ENCODE data around the gene SLC6A6.

DNA sequence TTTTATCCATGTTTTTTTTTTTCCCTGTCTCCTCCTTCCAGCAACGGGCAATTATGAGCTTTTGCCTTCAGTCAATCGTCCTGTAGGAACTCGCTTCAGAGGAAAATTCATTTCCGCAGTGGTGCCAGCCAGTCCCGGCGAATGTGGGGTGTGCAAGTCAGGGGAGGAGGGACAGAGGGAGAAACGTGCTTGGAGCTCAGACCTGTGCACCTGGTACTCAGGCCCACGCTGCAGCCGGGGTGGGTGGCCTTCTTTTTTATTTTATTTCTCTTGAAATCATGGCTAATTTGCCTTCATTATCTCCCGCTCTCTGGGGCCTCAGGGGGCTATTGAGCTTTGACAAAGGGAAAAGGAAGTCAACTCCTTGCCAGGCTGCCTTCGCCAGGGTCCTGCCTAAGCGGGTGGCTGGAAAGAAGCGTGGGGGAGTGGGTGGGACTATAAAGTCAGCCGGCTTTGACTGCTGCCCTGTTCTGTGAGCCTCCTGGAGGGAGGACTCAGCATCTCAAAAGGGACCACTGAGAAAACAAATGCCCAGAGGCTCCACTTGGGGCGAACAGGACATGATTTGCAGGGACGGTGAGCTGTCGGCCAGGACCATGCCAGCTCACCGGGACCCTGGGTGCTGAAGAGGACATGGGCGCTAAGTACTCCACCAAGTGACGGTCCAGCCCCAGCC, 132.2 kb downstream of the SLC6A6 start:
- TF ChIP-seq PML (IDR thresholded peaks at IDR 0.05; ENCODE audit: low read length) (no peak), POLR2AphosphoS5 (IDR thresholded peaks at IDR 0.05; ENCODE audit: low read length) (no peak), SREBF2 (IDR thresholded peaks at IDR 0.05; ENCODE audit: low read length) (no peak), POLR2A (IDR thresholded peaks at IDR 0.05; ENCODE audit: low read depth, low read length) (no peak), EGR1 (IDR thresholded peaks at IDR 0.05; ENCODE audit: borderline replicate concordance in 1 of 2, low read depth in 2 of 2, low read length in 2 of 2) (no peak), SUPT20H (IDR thresholded peaks at IDR 0.05; ENCODE audit: borderline replicate concordance, control insufficient read depth, low read depth, low read length) (no peak), SP1 (IDR thresholded peaks at IDR 0.05; ENCODE audit: low read depth, low read length) (no peak), TCF7 (IDR thresholded peaks at IDR 0.05; ENCODE audit: borderline replicate concordance) (no peak), NR2C1 (IDR thresholded peaks at IDR 0.05) (no peak), JUNB (IDR thresholded peaks at IDR 0.05) (no peak), SMC3 (IDR thresholded peaks at IDR 0.05; ENCODE audit: borderline replicate concordance, low read length) (no peak)
- TF ChIP-seq, protein P1, sequence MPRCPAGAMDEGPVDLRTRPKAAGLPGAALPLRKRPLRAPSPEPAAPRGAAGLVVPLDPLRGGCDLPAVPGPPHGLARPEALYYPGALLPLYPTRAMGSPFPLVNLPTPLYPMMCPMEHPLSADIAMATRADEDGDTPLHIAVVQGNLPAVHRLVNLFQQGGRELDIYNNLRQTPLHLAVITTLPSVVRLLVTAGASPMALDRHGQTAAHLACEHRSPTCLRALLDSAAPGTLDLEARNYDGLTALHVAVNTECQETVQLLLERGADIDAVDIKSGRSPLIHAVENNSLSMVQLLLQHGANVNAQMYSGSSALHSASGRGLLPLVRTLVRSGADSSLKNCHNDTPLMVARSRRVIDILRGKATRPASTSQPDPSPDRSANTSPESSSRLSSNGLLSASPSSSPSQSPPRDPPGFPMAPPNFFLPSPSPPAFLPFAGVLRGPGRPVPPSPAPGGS (IDR thresholded peaks at IDR 0.05; ENCODE audit: borderline replicate concordance, insufficient read depth, low read depth, low read length, poor library complexity, severe bottlenecking): no peak
- TF ChIP-seq, protein P2, sequence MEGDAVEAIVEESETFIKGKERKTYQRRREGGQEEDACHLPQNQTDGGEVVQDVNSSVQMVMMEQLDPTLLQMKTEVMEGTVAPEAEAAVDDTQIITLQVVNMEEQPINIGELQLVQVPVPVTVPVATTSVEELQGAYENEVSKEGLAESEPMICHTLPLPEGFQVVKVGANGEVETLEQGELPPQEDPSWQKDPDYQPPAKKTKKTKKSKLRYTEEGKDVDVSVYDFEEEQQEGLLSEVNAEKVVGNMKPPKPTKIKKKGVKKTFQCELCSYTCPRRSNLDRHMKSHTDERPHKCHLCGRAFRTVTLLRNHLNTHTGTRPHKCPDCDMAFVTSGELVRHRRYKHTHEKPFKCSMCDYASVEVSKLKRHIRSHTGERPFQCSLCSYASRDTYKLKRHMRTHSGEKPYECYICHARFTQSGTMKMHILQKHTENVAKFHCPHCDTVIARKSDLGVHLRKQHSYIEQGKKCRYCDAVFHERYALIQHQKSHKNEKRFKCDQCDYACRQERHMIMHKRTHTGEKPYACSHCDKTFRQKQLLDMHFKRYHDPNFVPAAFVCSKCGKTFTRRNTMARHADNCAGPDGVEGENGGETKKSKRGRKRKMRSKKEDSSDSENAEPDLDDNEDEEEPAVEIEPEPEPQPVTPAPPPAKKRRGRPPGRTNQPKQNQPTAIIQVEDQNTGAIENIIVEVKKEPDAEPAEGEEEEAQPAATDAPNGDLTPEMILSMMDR (IDR thresholded peaks at IDR 0.05 in 2 of 3, conservative IDR thresholded peaks at IDR 0.05 in 1 of 3; ENCODE audit: control insufficient read depth in 2 of 3, extremely low read depth in 1 of 3, insufficient read depth in 1 of 3, low read depth in 3 of 3, low read length in 3 of 3): no peak

Measured in GM12878 (cell line).